Placental pericyte (primary cell): ENCODE results near the gene SFRP5. TPM values are rescaled to one million over a fixed set of nuclear protein-coding genes. Genes with fewer than 3 reads are reported as not detected.

Experiments
- total RNA-seq: library from RNA; depleted of rRNA; stranded (reverse); fragments of >200 nt; gene quantifications from 2 replicates; pipeline ENCODE4 v1.2.3, GENCODE V29; 2012

The SFRP5 gene
- total RNA-seq, result not detected in 2 replicates

GRCh38 chr10:97771913-97772823, at the start of gene SFRP5:
Gene SFRP5 (minus strand): TSS chr10:97771999. CDS start chr10:97771833, 166 bp downstream.

GRCh38 chr10:97736902-97737769, 34.7 kb downstream of the SFRP5 start, which contains the start of gene ZFYVE27:
Gene ZFYVE27 (plus strand): TSS chr10:97737128. CDS start chr10:97738478, 1,350 bp downstream.

Other genes with a start within 250 kb of the SFRP5 start
- gene ANKRD2, start 199.2 kb downstream of the SFRP5 start, total RNA-seq, result not detected in 2 replicates
- gene HOGA1, start 187.6 kb downstream of the SFRP5 start, total RNA-seq, result 0.14 and 0.44 TPM in 2 replicates
- gene C10orf62, start 182.3 kb downstream of the SFRP5 start, total RNA-seq, result not detected in 2 replicates
- gene MORN4, start 138.5 kb downstream of the SFRP5 start, total RNA-seq, result 4.6 and 5.7 TPM in 2 replicates
- 29.5 and 30.2 TPM in 2 replicates for gene PI4K2A, start 131.3 kb downstream of the SFRP5 start, total RNA-seq
- gene AVPI1, start 84.8 kb downstream of the SFRP5 start, total RNA-seq, result 18.2 and 55.8 TPM in 2 replicates
- 39.8 and 53.3 TPM in 2 replicates for gene MARVELD1, start 58.3 kb downstream of the SFRP5 start, total RNA-seq
- 24.9 and 31.6 TPM in 2 replicates for gene ZFYVE27, start 34.9 kb downstream of the SFRP5 start, total RNA-seq
- gene GOLGA7B, start 77.8 kb upstream of the SFRP5 start, total RNA-seq, result not detected in 2 replicates